HG02623 (cell line): ENCODE results near the gene FAM9A.

ENCODE experiments used
- ATAC-seq: cut with Tn5 transposase; IDR thresholded peaks from one replicate; pipeline ENCODE4 v1.9.1; 2021; ENCODE audit warnings: moderate library complexity; ENCODE audit not compliant: unreplicated experiment

The FAM9A gene

DNA sequence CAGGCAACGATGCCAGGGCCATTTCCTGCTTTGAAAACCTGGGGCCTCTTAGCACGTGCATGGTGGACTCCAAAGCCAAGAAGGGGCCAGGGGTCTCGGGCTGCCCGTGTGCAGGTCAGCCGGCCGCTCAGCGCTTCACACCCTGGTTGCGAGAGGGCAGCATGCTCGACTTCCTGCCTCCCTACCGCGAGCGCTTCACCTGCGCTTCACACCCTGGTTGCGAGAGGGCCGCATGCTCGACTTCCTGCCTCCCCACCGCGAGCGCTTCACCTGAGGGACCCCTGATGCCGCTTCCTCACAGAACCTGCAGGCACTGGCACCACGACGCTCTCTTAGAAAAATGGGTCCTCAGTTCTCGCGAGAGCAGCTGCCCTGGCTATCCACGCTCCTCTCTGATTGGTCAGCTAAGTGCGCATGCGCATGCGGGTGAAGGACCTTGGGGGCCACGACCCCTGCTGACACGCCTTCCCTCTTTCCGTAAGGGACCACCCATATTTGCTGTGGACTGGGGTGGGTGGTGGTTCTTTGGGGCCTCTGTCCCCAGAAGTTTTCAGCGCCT lies at the start of gene FAM9A:
FAM9A (minus strand) TSS at position 343 of the 559 bp plus-strand sequence. CDS start 1,212 bp downstream, outside the sequence.
- ATAC-seq, result no peak

- ATAC-seq, result no peak
Measured at GRCh38 chrX:8850478-8850877, 49.3 kb upstream of the FAM9A start.

DNA sequence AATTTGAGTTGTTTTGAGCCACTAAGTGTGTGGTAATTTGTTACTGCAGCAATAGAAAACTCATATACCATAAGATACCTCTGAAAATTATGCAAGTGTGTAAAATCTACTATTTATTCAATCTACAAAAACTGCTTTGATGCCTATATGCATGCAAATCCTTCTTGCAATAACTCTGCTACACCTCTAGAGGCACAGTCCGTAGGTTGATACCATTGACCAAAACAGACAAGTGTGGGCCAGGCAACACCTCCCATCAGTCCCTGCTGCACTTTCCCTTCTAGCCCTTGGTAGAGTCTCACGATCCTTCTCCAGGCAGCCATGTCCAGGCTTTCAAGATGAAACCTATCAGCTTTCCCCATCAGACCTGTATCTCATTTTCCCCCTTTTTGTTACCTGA lies 48.8 kb upstream of the FAM9A start:
- no peak for ATAC-seq

GRCh38 chrX:8849458-8849857 lies 48.3 kb upstream of the FAM9A start:
- ATAC-seq, result no peak

- no peak for ATAC-seq
Measured at GRCh38 chrX:8848911-8849310, 47.7 kb upstream of the FAM9A start.

DNA sequence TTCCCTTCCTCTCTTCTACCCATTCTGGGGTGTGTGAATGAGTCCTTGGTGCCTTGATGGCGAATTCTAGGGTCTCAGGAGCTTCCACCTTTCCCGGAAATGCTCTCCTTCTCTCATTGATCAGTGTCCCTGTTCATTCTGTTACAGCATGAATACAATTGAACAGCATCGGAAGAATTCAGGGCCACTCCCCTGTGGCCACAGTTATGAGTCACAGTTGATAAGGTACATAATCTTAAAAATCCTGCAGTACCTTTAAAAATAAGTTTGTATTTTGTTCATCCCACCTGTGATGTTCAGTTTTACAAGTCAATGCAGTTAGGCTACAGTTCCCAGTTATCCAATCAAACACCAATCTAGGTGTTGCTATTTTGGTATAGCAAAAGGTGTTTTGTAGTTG lies 47.3 kb upstream of the FAM9A start:
- no peak for ATAC-seq

- ATAC-seq, result no peak
Measured at GRCh38 chrX:8847360-8847759, 46.2 kb upstream of the FAM9A start.

DNA sequence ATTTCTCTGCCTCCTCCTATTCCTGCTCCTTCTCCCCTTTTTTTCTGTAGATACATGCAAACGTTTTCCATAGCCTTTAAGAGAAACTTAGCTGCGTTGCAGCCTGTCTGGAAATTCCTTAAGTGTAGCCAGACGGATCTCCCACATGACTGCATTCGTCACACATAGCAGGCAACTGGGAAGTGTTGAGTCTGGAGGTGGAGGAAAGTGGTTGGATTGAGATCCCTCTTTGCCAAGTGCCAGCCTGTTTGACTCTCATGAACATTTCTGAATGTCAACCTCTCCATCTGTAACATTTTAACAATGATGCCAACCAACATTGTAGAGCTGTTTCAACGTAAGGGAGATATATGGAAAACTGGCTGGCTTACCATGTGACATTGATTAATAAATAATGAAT lies 45.1 kb upstream of the FAM9A start:
- no peak for ATAC-seq

DNA sequence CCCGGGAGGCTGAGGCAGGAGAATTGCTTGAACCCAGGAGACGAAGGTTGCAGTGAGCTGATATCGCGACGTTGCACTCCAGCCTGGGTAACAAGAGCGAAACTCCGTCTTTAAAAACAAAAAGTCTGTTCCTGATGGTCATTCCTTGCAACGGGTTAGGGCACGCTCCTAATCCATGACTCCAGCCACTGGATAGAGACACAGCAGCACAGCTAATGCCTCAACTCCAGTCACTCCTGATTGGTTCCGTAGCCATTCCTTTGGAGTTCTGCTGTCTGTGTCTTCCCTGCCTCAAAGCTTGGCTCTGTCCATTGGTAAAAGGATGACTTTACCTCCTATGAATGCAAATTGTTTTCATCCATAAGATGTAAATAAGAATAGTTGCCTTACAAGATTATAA lies 44.3 kb upstream of the FAM9A start:
- ATAC-seq, result no peak

DNA sequence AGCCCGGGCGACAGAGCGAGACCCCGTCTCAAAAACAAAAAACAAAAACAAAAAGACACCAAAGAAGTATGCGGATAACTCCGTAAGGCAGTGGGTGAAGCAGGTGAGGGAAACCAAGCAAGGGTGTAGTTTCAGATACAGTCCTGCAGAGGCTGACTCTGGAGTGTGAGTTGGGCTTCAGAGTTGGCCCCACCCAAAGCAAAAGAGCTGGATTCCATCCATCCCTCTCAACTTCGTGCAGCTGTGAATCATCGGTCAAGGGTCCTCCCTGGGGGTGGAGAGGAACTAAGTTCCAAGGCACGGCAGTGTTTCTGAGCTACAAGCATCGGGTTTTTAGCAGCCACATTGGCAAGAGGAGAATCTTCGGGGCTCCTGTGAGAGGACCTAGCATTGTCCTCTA lies 43.9 kb upstream of the FAM9A start:
- no peak for ATAC-seq

DNA sequence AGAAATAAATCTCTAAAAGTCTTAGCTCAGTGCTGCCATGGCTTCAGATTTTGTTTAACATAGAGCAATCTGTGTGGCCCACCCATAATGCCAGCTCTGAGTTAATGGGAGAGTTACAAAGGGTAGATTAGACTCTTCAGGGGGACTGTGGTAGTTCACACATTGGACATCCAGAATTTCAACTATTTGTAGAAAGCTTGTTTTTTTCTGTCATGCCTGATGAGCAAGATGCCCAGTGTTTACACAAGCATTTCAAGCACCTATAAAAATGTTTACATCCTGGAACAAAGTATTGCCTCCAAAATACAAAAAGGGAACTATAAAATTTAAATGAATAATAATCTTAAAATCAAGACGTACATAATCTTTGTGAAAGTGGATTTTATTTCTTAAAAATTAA lies 43.0 kb upstream of the FAM9A start:
- ATAC-seq, result no peak

GRCh38 chrX:8841911-8842310 lies 40.7 kb upstream of the FAM9A start:
- no peak for ATAC-seq

DNA sequence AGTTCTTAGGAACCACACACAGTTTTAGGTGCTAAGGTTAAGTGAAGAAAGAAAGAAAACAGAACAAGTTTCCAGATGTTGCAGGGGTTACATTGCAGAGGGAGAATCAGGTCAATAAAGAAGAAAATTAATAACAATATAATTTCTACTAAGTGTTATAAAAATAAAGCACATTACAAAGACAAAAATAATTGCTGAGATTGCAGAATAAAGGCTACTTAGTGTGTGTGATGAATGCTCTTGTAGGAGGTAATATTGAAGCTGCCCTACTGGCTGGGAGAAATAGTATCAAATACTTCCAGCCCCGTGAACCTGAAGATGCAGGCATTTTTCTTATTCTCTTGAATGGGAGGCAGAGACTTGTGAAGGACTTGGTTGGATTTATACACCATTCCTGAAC lies 33.2 kb upstream of the FAM9A start:
- ATAC-seq, result no peak

- no peak for ATAC-seq
Measured at GRCh38 chrX:8832582-8833378, 31.6 kb upstream of the FAM9A start.

DNA sequence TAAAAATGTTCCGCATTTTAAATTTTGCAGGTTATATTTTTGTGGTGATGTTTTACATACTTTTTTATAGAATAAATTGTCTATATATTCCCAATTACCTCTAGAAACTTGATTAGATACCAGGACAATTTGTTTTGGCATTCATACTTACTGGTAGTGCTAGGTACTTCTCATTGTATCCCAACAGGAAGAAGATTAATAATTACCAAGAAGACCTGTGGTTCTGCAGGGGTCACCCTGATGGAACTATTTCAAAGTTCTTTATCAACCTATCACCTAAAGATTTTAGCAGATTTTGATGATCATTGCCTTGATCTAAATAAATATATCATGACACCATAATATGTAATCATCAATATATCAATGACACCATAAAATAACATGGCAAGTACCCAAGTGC lies 22.5 kb upstream of the FAM9A start:
- no peak for ATAC-seq

GRCh38 chrX:8822002-8822401 lies 20.8 kb upstream of the FAM9A start:
- no peak for ATAC-seq

DNA sequence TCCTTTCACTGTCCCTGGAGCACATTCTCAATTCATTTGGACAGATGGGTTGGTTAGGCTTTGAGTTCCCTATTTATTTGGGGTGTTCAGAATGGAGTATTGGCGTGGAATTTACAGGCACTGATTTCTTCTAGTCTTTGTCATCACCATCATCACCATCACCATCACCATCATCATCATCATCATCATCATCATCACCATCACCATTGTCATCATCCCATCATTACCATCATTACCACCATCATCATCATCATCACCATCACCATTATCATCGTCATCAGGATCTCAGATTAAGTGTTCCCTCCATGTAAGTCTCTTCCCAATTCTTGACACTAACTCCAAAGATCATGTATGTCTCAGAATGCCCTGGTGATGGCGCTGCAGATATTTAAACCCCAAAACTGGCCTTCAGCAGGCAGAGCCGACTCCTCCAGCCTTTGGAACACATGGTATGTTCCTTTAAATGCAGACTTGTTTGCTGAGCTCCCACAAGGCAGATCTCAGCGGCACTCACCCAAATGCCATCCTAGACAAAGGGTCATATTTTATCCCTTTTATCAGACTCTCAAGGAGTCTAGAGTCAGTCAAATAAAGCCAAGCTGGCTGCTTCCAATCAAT lies 19.8 kb upstream of the FAM9A start:
- no peak for ATAC-seq

- ATAC-seq, result no peak
Measured at GRCh38 chrX:8815460-8816065, 14.4 kb upstream of the FAM9A start.

DNA sequence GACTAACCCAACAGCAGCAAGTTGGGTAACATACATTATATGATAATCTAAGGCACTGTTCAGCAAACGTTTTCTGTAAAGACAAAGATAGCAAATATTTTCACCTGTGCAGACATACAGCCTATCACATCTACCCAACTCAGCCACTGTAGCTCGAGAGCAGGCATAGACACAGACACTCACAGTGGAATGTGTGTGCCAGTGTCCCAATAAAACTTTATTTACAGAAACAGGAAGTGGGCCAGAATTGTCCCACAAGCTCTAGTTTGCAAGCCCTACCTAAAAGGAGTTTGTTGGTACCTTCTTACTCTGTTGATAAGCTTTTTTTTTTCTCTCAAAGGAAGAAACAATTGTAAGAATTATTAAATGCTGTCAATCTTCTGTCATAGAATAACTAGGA lies 11.9 kb upstream of the FAM9A start:
- no peak for ATAC-seq

- no peak for ATAC-seq
Measured at GRCh38 chrX:8811611-8812010, 10.4 kb upstream of the FAM9A start.

GRCh38 chrX:8808661-8809060 lies 7.5 kb upstream of the FAM9A start:
- no peak for ATAC-seq

DNA sequence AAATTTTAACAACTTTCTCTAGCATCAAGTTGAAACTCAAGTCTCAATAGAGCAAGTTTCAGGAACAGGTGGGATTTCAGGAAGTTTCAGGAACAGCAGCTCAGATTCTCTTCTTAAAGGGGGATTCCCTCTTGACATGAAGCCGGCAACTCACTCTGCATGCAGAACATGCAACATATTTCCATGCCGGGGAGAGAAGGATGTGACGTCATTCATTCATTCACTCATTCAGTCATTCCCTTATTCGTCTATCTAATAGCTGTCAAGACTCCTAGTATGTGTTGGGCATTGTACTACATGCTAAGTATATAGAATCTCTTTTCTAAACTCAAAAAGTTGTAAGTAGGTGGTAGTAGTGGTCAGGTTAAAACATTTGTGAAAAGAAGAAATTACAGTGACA lies 4.8 kb upstream of the FAM9A start:
- no peak for ATAC-seq
